Activated CD4-positive, CD25-positive, alpha-beta regulatory T cell treated with anti-CD3 and anti-CD28 coated beads, Interleukin-2, amount 50 U/mL, for 72 hours (primary cell): Measurements from ENCODE around the gene NANOGP8.

ENCODE experiments used
- DNase-seq: peaks from one replicate; pipeline ENCODE4 v3.0.0; 2021

Gene NANOGP8

GRCh38 chr15:35055416-35056105, 29.5 kb downstream of the NANOGP8 start:
- no peak for DNase-seq

- DNase-seq, result no peak
These were observed 30.7 kb downstream of the NANOGP8 start for GRCh38 chr15:35054380-35054779.

- DNase-seq, result no peak
These were observed 37.1 kb downstream of the NANOGP8 start for GRCh38 chr15:35047996-35048395.

- DNase-seq, result no peak
These were observed 37.6 kb downstream of the NANOGP8 start for GRCh38 chr15:35047528-35047927.

GRCh38 chr15:35043373-35044095, 41.6 kb downstream of the NANOGP8 start:
- no peak for DNase-seq

GRCh38 chr15:35040339-35041255, 44.5 kb downstream of the NANOGP8 start:
- no peak for DNase-seq

- DNase-seq, result no peak
These were observed 46.3 kb downstream of the NANOGP8 start for GRCh38 chr15:35038626-35039451.
